ENCODE results near the gene ARHGAP8. TPM values are rescaled to one million over a fixed set of nuclear protein-coding genes. Genes with fewer than 3 reads are reported as not detected.

ARHGAP8 gene
- total and polyA plus RNA-seq, 8 donors: 7.8 to 63.6 (median 11.3) TPM

DNA sequence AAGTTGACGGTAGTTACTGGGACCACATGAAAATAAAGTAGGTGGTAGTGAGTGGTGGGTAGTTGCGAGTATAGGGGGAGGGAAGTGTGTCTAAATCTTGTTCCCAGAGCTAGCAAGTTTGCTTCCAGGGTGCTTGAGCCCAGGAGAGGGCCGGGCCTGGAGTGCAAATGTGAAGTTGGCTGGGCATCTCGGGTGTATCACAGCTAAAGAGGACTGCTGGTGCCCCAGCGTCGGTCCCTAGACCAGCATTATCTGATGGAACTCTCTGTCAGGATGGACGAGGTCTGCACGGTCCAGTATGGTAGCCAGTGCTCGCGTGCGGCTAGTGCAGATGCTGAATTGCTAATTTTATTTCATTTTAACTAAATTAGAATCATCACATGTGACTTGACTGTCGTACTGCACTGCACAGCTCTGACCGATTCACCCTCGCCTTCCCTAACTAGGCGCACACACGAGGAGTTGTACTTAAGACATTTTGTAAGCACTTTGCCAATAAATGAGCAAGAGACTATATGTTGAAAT, 75.4 kb downstream of the ARHGAP8 start:
- TF ChIP-seq, protein P1, sequence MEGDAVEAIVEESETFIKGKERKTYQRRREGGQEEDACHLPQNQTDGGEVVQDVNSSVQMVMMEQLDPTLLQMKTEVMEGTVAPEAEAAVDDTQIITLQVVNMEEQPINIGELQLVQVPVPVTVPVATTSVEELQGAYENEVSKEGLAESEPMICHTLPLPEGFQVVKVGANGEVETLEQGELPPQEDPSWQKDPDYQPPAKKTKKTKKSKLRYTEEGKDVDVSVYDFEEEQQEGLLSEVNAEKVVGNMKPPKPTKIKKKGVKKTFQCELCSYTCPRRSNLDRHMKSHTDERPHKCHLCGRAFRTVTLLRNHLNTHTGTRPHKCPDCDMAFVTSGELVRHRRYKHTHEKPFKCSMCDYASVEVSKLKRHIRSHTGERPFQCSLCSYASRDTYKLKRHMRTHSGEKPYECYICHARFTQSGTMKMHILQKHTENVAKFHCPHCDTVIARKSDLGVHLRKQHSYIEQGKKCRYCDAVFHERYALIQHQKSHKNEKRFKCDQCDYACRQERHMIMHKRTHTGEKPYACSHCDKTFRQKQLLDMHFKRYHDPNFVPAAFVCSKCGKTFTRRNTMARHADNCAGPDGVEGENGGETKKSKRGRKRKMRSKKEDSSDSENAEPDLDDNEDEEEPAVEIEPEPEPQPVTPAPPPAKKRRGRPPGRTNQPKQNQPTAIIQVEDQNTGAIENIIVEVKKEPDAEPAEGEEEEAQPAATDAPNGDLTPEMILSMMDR (IDR thresholded peaks at IDR 0.05): no peak
- TF ChIP-seq POLR2AphosphoS5 (IDR thresholded peaks at IDR 0.05) (no peak), POLR2A (IDR thresholded peaks at IDR 0.05) (no peak), EP300 (IDR thresholded peaks at IDR 0.05) (no peak)
- H3K27me3 ChIP-seq: peaks cover 0 to 5% (median 0%) of the 10 kb centered on the region in 3 donors
- H3K4me3 ChIP-seq: no peak overlapping the region
- H3K4me1 ChIP-seq: no peaks in the 10 kb centered on the region
- H3K9me3 ChIP-seq: peaks cover 0 to 6% (median 0%) of the 10 kb centered on the region in 4 donors
- WGBS, 5 donors: 91 to 94% (median 92%) methylated on average over 16 of the region's 16 CpGs
- peaks cover 0 to 13% (median 1%) of the 10 kb centered on the region in 4 donors for H3K36me3 ChIP-seq
- intact Hi-C loops (cut with DNase I; ENCODE audit: low total_unique reads): loop anchor here (10.0 kb wide), 1 partner anchor 267 kb away; no protein-coding TSS in a partner anchor
- no peak for DNase-seq
- H3K27ac ChIP-seq: no peak overlapping the region

DNA sequence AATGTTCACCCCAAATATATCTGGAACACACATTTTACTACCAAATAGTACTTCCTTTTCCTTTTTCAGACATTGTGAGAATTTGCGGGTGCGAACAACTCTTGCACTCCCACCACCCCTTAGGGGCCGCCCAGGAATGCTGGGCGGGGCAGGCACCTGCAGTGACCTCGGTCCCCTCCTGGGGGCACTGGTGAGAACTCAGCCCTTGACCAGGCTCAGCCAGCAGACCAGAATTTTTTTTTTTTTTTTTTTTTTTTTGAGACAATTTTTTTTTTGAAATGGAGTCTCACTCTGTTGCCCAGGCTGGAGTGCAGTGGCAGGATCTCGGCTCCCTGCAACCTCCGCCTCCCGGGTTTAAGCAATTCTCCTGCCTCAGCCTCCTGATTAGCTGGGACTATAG, 75.8 kb downstream of the ARHGAP8 start:
- DNase-seq: no peak
- intact Hi-C loops (cut with DNase I; ENCODE audit: low total_unique reads): loop anchor here (10.0 kb wide), 1 partner anchor 267 kb away; no protein-coding TSS in a partner anchor
- 67 to 77% (median 72%) methylated on average over 8 of the region's 8 CpGs for WGBS, 5 donors
- no peak overlapping the region for H3K4me3 ChIP-seq
- no peaks in the 10 kb centered on the region for H3K27me3 ChIP-seq
- TF ChIP-seq, protein P1 (IDR thresholded peaks at IDR 0.05): no peak
- TF ChIP-seq POLR2AphosphoS5 (IDR thresholded peaks at IDR 0.05): no peak
- no peak for TF ChIP-seq EP300 (IDR thresholded peaks at IDR 0.05)
- no peak for TF ChIP-seq POLR2A (IDR thresholded peaks at IDR 0.05)
- no peak overlapping the region for H3K27ac ChIP-seq
- H3K4me1 ChIP-seq: no peaks in the 10 kb centered on the region
- H3K9me3 ChIP-seq: peaks cover 0 to 6% (median 0%) of the 10 kb centered on the region in 4 donors
- peaks cover 0 to 8% (median 0%) of the 10 kb centered on the region in 4 donors for H3K36me3 ChIP-seq

DNA sequence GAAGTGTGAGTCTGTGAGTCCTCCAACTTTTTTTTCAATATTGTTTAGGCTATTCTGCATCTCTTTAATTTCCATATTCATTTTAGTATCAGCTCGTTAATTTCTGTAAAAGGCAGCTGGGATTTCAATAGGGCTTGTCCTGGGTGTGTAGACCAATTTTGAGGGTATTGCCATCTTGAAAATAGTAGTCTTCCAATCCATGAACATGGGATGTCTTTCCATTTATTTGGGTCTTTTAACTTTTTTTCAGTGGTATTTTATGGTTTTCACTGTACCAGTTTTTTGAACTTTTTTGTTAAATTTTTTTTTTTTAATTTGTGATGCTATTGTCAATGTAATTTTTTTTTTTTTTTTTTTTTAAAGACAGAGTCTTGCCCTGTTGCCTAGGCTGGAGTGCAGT, 79.5 kb downstream of the ARHGAP8 start:
- 76 to 93% (median 88%) methylated on average over 1 of the region's 1 CpG for WGBS, 5 donors
- H3K27me3 ChIP-seq: no peaks in the 10 kb centered on the region
- TF ChIP-seq POLR2A (IDR thresholded peaks at IDR 0.05) (no peak), EP300 (IDR thresholded peaks at IDR 0.05) (no peak), POLR2AphosphoS5 (IDR thresholded peaks at IDR 0.05) (no peak)
- TF ChIP-seq, protein P1 (IDR thresholded peaks at IDR 0.05): no peak
- no peak for DNase-seq
- no peaks in the 10 kb centered on the region for H3K4me1 ChIP-seq
- peaks cover 0 to 10% (median 3%) of the 10 kb centered on the region in 4 donors for H3K36me3 ChIP-seq
- peaks cover 0 to 26% (median 12%) of the 10 kb centered on the region in 4 donors for H3K9me3 ChIP-seq
- H3K27ac ChIP-seq: no peak overlapping the region
- H3K4me3 ChIP-seq: no peak overlapping the region
- intact Hi-C loops (cut with DNase I; ENCODE audit: low total_unique reads): no loop called here

DNA sequence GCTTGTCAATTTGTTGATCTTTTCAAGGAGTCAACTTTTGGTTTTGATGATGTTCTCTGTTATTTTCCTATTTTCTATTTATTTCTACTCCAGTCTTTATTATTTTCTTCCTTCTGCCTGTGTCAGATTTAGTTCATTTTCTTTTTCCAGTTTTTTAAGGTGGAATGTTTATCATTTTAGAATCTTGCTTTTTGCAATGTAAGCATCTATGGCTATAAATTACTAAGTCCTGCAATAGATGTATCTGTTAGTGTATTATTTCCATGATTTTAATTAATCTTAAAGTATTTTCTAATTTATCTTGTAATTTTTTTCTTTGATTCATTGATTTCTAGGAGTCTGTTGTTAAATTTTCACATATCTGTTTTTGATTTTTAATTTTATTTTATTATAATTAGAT, 81.7 kb downstream of the ARHGAP8 start:
- TF ChIP-seq EP300 (IDR thresholded peaks at IDR 0.05) (no peak), POLR2AphosphoS5 (IDR thresholded peaks at IDR 0.05) (no peak)
- Histone ChIP-seq H3K36me3 (peaks cover 0 to 10% (median 3%) of the 10 kb centered on the region in 4 donors), H3K27me3 (no peaks in the 10 kb centered on the region), H3K4me1 (peaks cover 0 to 2% (median 0%) of the 10 kb centered on the region in 4 donors), H3K9me3 (peaks cover 0 to 26% (median 12%) of the 10 kb centered on the region in 4 donors), H3K4me3 (no peak overlapping the region), H3K27ac (no peak overlapping the region)
- no peak for DNase-seq
- intact Hi-C loops (cut with DNase I; ENCODE audit: low total_unique reads): no loop called here

DNA sequence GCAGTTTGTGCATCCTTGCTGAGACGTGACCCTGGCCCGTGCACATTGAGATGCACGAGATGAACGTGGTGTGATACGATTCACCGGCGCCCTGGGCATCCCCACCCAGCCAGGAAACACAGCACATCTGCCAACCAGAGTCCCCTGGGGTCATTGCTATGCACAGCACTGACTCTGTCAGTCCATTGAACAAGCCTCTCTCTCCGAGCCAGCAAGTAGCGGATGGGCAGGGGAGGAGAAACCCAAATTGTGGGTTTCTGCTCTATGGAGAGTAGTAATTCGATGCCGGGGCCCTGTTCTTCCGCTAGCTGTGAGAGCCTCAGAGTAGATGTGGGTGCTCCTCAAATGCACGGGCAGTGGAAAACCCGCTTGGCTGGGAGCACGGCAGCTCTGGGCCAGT, 85.1 kb downstream of the ARHGAP8 start:
- intact Hi-C loops (cut with DNase I; ENCODE audit: low total_unique reads): no loop called here
- Histone ChIP-seq H3K27me3 (peaks cover 0 to 6% (median 0%) of the 10 kb centered on the region in 3 donors), H3K27ac (no peak overlapping the region), H3K36me3 (peaks cover 0 to 10% (median 3%) of the 10 kb centered on the region in 4 donors), H3K9me3 (peaks cover 0 to 22% (median 12%) of the 10 kb centered on the region in 4 donors), H3K4me3 (no peak overlapping the region), H3K4me1 (peaks cover 0 to 4% (median 0%) of the 10 kb centered on the region in 4 donors)
- no peak for DNase-seq
- 81 to 91% (median 85%) methylated on average over 13 to 15 of the region's 15 CpGs for WGBS, 5 donors
- TF ChIP-seq POLR2AphosphoS5 (IDR thresholded peaks at IDR 0.05) (no peak), POLR2A (IDR thresholded peaks at IDR 0.05) (no peak), EP300 (IDR thresholded peaks at IDR 0.05) (no peak)
- TF ChIP-seq, protein P1 (IDR thresholded peaks at IDR 0.05): no peak
